Testis (tissue), 3 donors: Measurements from ENCODE around the gene SLC16A10. TPM values are rescaled to one million over a fixed set of nuclear protein-coding genes. Genes with fewer than 3 reads are reported as not detected.
"Not testable (repeated sequence)": the region's sequence is repeated elsewhere in the genome, so short reads cannot be mapped to it uniquely, and the experiment has no call there.

Experiments
- DNase-seq: peaks from one replicate; pipeline ENCODE4 v3.0.0-alpha.2; 2019
- H3K27ac ChIP-seq, 2 donors: fragments of 200-600 bp; sonication (generic); one replicate each; pipeline ENCODE4 v1.5.1; 2019
- H3K27me3 ChIP-seq: fragments of 200-600 bp; sonication (generic); one replicate; pipeline ENCODE4 v1.5.1; 2019
- H3K36me3 ChIP-seq: fragments of 200-600 bp; sonication (generic); one replicate; pipeline ENCODE4 v1.5.1; 2017; ENCODE audit warnings: low read depth; ENCODE audit errors: missing control alignments
- H3K4me1 ChIP-seq: fragments of 200-600 bp; sonication (generic); one replicate; pipeline ENCODE4 v1.5.1; 2019
- H3K4me3 ChIP-seq, 2 donors: fragments of 200-600 bp; sonication (generic); one replicate each; pipeline ENCODE4 v1.5.1; 2017 to 2019
- H3K9me3 ChIP-seq: fragments of 200-600 bp; sonication (generic); one replicate; pipeline ENCODE4 v1.5.1; 2017
- POLR2A ChIP-seq: fragments of 450-650 bp; IDR thresholded peaks from one replicate; pipeline ENCODE4 v1.6.1; 2017; ENCODE audit warnings: antibody characterized with exemption, mild to moderate bottlenecking, moderate library complexity
- WGBS, 2 donors: methylation state at CpG; one replicate each; pipeline ENCODE4 v1.1.5; 2018; 5-methylcytosine and 5-hydroxymethylcytosine counted together
- intact Hi-C: fragments of 100-400 bp; cut with DNase I; formaldehyde crosslinking; loops from one replicate; pipeline ENCODE4 v1.15.1; 2023; ENCODE audit warnings: low total_unique reads
- polyA plus RNA-seq: library from polyadenylated mRNA; stranded (reverse); fragments of 350-450 nt; fragmentation: Illumina TruSeq; extraction: RNeasy Lipid Tissue Mini Kit (QIAGEN cat#74804); gene quantifications from one replicate; pipeline ENCODE4 v1.2.3, GENCODE V29; 2014; ENCODE audit warnings: low read depth, low replicate concordance; ENCODE audit not compliant: insufficient read depth
- total RNA-seq, 2 donors: library from RNA; depleted of rRNA; stranded (reverse); fragments of >200 nt; gene quantifications; one replicate each; pipeline ENCODE4 v1.2.3, GENCODE V29; 2016
- TF ChIP-seq, protein P1 (sequence below), 3 experiments: fragments of 450-650 bp in 2 of 3; fragments of 200-600 bp in 1 of 3; sonication (generic) in 1 of 3; IDR thresholded peaks; one replicate each; pipeline ENCODE4 v1.5.1; 2016 to 2019; ENCODE audit warnings: antibody characterized with exemption in 3 of 3, mild to moderate bottlenecking in 2 of 3, moderate library complexity in 1 of 3

Gene SLC16A10
- total and polyA plus RNA-seq, 3 donors from 2014 or later = 9.0 to 16.9 (median 12.0) TPM

DNA sequence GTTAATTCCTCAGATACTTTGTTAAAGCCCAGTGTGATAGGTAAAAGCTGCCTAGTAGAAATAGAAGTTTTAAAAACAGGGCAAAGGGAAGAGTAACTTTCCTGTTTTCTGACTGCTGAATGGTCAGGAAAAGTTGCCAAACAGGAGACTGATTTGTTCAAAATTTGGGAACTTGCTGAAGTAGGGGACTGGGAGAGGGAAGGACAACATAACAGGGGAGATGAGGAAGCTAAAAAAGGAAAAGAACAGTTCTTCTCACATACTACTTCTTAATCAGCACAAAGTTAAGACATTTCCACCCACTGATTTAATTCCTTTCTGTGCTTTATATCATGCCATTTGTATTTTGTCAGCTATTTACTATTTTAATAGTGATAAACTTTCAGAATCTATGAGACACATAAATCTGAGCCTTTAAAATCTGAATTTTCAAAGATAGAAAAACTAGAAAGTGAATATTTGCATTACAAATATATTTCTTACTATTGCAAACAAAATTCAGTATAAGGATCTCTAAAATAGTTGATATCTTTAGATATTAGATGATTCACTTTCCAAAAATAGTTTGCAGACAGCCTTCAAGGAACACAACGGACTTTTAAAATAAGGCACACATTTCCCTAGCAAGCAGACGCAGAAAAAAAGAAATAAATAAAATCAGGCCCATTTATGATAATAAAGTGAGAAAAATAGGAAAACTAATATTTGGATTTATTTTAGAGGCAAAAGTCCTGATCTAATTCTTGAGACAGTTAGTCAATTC is 36.9 kb upstream of the SLC16A10 start:
- H3K36me3 ChIP-seq = no peaks in the 10 kb centered on the region
- H3K4me3 ChIP-seq = no peak overlapping the region
- no peak for TF ChIP-seq POLR2A
- TF ChIP-seq, protein P1, sequence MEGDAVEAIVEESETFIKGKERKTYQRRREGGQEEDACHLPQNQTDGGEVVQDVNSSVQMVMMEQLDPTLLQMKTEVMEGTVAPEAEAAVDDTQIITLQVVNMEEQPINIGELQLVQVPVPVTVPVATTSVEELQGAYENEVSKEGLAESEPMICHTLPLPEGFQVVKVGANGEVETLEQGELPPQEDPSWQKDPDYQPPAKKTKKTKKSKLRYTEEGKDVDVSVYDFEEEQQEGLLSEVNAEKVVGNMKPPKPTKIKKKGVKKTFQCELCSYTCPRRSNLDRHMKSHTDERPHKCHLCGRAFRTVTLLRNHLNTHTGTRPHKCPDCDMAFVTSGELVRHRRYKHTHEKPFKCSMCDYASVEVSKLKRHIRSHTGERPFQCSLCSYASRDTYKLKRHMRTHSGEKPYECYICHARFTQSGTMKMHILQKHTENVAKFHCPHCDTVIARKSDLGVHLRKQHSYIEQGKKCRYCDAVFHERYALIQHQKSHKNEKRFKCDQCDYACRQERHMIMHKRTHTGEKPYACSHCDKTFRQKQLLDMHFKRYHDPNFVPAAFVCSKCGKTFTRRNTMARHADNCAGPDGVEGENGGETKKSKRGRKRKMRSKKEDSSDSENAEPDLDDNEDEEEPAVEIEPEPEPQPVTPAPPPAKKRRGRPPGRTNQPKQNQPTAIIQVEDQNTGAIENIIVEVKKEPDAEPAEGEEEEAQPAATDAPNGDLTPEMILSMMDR (IDR thresholded peaks at IDR 0.05) = no peak
- 29 to 44% methylated on average over 2 of the region's 2 CpGs for WGBS, 2 donors
- H3K27ac ChIP-seq = peak overlapping the region in 1 of 2 donors; percentile 57
- no peak for DNase-seq
- H3K27me3 ChIP-seq = no peaks in the 10 kb centered on the region
- no peaks in the 10 kb centered on the region for H3K9me3 ChIP-seq
- H3K4me1 ChIP-seq = peaks cover 6% of the 10 kb centered on the region
- intact Hi-C loops = no loop called here

DNA sequence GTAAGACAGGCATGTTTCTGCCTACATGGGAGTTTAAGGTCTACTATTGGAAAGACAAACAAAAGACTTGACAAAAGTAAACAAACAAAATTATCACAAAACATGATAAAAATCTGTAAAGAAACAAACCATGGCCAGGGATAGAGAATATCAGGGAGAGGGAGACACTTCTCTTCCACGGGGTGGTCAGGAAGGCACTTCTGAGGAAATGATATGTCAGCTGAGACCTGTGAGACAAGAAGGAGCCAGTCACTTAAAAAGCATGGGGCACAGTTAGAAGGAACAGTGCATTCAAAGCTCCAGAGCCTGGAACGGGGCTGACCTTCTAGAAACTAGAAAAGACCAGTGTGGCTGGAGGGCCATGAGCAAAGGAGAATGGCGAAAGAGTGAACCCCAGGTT is 35.1 kb upstream of the SLC16A10 start:
- H3K27me3 ChIP-seq = no peaks in the 10 kb centered on the region
- no peak overlapping the region for H3K27ac ChIP-seq
- intact Hi-C loops = no loop called here
- H3K36me3 ChIP-seq = no peaks in the 10 kb centered on the region
- H3K4me1 ChIP-seq = peaks cover 6% of the 10 kb centered on the region
- H3K4me3 ChIP-seq = no peak overlapping the region
- WGBS, 2 donors = 86 to 87% methylated on average over 3 of the region's 3 CpGs
- no peaks in the 10 kb centered on the region for H3K9me3 ChIP-seq
- TF ChIP-seq POLR2A = no peak
- TF ChIP-seq, protein P1 (IDR thresholded peaks at IDR 0.05) = no peak
- DNase-seq = no peak

DNA sequence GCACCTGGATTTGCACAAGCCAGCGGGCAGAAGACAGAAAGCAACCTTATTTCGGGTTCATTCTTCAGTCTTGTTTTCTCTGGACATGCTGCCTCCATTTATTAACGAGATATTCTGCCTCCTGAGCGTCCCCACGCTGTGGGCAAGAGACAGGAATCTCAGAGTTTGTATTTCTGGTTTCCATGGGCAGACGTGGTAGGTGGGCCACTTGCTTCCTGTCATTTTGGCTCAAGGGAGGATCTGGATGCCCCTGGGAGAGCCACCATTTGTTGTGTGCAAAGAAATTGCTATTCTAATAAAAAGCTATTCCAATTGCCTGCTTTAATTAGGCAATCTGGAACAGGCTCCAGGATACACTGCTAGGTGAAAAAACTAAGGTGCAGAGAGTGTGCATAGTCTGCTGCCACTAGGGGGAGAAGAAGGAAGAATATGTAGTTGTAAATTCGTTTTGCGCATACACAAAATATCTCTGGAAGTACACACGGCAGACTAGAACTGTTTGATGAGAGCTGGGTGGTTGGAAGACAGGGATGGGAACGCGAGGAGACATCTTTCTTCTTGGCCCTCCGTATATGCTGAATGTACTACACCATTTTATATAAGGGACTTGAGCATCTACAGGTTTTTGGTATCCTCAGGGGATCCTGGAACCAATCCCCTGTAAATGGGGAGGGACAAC is 30.1 kb upstream of the SLC16A10 start:
- DNase-seq = no peak
- Histone ChIP-seq H3K27ac (no peak overlapping the region), H3K4me3 (no peak overlapping the region), H3K9me3 (no peaks in the 10 kb centered on the region), H3K27me3 (no peaks in the 10 kb centered on the region), H3K4me1 (no peaks in the 10 kb centered on the region), H3K36me3 (no peaks in the 10 kb centered on the region)
- 55 to 59% methylated on average over 12 of the region's 12 CpGs for WGBS, 2 donors
- TF ChIP-seq, protein P1 (IDR thresholded peaks at IDR 0.05) = peak; percentile 56 to 71 (median 61)
- TF ChIP-seq POLR2A = no peak
- intact Hi-C loops = no loop called here

DNA sequence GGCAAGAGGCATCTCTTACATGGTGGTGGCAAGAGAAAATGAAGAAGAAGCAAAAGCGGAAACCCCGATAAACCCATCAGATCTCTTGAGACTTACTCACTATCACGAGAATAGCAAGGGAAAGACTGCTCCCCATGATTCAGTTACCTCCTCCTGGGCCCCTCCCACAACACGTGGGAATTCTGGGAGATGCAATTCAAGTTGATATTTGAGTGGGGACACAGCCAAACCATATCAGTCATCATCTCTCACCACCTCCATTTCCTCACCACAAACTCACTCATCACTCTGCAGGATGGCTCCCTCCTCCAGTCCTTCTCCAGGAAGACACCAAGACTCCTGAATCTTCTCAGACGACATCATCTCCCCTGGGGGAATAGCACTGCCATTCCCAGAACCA is 25.8 kb upstream of the SLC16A10 start:
- H3K36me3 ChIP-seq = no peaks in the 10 kb centered on the region
- no peaks in the 10 kb centered on the region for H3K27me3 ChIP-seq
- DNase-seq = no peak
- intact Hi-C loops = no loop called here
- TF ChIP-seq, protein P1 (IDR thresholded peaks at IDR 0.05) = no peak
- no peak for TF ChIP-seq POLR2A
- no peaks in the 10 kb centered on the region for H3K9me3 ChIP-seq
- no peaks in the 10 kb centered on the region for H3K4me1 ChIP-seq
- no peak overlapping the region for H3K4me3 ChIP-seq
- no peak overlapping the region for H3K27ac ChIP-seq
- 85 to 89% methylated on average over 5 of the region's 5 CpGs for WGBS, 2 donors

DNA sequence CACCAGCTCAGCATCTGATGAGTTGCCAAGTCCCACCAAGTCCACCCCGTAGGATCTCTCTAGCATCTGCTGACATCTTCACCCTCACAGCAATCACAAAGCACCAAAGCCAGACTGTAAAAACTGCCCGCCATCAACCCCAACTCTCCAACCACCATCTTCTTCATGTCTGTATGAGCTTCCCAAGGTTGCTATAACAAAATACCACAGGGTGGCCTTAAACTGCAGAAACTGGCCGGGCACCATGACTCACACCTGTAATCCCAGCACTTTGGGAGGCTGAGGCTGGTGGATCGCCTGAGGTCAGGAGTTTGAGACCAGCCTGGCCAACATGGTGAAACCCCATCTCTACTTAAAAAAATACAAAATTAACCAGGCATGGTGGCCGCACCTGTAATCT is 25.3 kb upstream of the SLC16A10 start:
- DNase-seq, H3K27me3 ChIP-seq, intact Hi-C loops, H3K27ac ChIP-seq, H3K4me1 ChIP-seq, H3K36me3 ChIP-seq, H3K4me3 ChIP-seq, H3K9me3 ChIP-seq: not testable (repeated sequence)
- WGBS, 2 donors = 86 to 94% methylated on average over 4 to 5 of the region's 5 CpGs

DNA sequence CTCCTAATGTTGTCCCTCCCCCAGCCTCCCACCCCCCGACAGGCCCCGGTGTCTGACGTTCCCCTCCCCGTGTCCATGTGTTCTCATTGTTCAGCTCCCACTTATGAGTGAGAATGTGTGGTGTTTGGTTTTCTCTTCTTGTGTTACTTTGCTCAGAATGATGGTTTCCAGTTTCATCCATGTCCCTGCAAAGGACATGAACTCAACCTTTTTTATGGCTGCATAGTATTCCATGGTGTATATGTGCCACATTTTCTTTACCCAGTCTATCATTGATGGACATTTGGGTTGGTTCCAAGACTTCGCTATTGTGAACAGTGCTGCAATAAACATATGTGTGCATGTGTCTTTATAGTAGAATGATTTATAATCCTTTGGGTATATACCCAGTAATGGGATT is 24.4 kb upstream of the SLC16A10 start:
- H3K4me3 ChIP-seq, H3K27ac ChIP-seq, DNase-seq, intact Hi-C loops, H3K27me3 ChIP-seq, H3K36me3 ChIP-seq, H3K4me1 ChIP-seq, H3K9me3 ChIP-seq: not testable (repeated sequence)
- WGBS, 2 donors = 89 to 95% methylated on average over 4 to 5 of the region's 5 CpGs
